ENCODE results near the gene TNFRSF1A.

TNFRSF1A gene

GRCh38 chr12:6374786-6375160, 32.9 kb upstream of the TNFRSF1A start:
- DNase-seq (ENCODE audit: low read depth in 2 of 3, low spot score in 1 of 3): no peak

GRCh38 chr12:6374028-6374785, 32.3 kb upstream of the TNFRSF1A start:
- no peak for DNase-seq (ENCODE audit: low read depth in 2 of 3, low spot score in 1 of 3)

DNA sequence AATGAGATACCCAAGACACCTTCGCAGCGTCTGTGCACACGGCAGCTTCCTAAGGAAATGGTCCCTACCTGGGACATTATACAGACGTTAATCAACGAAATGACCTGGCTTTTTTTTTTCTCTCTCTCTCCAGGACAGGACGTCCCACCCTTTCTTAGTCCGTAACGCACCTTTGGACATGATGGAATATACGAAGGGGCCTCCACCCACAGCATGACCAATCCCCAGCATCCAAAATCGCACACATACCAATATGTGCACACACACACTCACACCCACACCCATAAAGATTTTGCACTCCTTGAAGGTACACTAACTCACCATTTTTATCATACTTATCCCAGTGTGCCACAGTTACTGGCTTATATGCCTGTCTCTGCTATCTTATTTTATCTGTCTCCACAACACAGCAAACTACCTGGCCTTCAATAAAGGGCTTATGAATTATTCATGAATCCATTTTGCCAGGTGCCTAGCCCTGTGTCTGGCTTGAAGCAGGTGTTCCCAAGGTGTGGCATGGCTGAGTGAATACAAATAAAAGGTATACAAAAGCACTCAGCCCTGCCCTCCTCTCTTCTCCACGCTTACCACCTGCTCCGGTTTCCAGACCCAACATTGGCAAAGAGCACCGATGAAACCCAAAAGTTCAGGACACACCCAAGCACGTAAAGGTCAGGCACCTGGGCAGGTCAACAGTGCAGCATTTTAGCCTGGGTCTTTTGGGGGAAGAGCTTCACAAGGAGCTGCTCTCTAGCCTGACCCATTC, 31.3 kb upstream of the TNFRSF1A start:
- no peak for DNase-seq (ENCODE audit: low read depth in 2 of 3, low spot score in 1 of 3)

DNA sequence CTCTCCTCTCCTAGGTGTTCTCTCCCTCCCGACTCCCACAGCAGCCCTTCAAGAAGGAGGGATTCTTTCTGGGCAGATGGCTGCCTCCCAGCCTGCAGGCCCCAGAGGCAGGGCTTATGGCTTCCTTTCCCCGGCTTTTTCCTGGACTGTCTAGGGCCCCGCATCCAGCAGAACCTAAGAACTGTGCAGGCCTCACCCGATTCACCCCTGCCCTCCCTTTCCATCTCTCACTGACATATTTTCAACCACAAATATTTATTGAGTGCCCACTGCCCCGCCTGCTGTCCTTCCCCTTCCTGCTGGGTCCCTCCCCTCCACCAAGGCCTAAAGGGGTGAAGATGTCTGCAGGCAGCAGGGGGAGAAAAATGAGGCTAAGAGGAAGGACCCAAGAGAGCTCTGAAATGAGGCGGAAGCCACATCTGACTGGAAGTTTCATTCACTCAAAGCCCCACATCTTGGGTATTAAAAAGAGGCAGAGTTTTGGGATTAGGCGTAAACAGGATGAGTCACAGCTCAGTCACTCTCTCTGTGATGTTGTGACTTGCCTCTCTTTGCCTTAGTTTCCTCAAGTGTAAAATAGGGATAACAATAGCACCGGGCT, 30.6 kb upstream of the TNFRSF1A start:
- no peak for DNase-seq (ENCODE audit: low read depth in 2 of 3, low spot score in 1 of 3)

DNA sequence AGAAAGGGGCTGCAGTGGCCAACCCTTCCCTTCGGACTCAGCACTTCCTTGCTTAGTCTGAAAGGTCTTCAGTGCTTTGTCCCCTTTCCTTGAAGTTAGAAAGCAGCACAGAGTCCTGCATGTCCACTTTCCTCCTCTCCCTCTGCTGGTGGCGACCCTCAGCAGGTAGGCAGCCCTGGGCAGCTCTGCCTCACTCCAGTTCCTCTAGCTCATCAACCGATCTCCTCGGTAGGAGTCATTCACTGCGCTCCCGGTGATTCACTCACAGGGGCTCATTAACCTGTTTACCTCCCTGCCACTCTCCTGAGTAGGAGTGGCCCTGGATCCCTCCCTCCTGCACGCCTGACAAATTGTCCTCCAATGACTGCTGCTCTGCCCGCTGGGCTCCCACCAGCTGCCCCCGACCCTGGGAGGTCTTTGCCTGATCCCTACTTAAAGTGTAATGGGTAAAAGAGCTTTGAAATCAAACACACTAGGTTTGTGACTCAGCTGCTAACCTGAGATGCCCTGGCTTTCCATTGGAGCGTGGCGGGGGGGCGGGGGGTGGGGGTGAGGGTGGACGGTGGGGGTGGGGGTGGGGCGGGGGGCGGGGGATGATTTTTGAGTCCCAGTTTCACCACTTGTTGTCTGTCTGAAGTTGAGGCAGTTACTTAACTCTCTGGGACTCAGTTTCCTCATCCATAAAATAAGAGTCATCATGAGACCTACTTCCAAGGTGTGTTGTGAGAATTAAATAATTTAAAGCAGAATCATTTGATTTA, 29.3 kb upstream of the TNFRSF1A start:
- DNase-seq (ENCODE audit: low read depth in 2 of 3, low spot score in 1 of 3): no peak

GRCh38 chr12:6370576-6370935, 28.7 kb upstream of the TNFRSF1A start:
- no peak for DNase-seq (ENCODE audit: low read depth in 2 of 3, low spot score in 1 of 3)

GRCh38 chr12:6369916-6370575, 28.2 kb upstream of the TNFRSF1A start:
- DNase-seq (ENCODE audit: low read depth in 2 of 3, low spot score in 1 of 3): no peak

DNA sequence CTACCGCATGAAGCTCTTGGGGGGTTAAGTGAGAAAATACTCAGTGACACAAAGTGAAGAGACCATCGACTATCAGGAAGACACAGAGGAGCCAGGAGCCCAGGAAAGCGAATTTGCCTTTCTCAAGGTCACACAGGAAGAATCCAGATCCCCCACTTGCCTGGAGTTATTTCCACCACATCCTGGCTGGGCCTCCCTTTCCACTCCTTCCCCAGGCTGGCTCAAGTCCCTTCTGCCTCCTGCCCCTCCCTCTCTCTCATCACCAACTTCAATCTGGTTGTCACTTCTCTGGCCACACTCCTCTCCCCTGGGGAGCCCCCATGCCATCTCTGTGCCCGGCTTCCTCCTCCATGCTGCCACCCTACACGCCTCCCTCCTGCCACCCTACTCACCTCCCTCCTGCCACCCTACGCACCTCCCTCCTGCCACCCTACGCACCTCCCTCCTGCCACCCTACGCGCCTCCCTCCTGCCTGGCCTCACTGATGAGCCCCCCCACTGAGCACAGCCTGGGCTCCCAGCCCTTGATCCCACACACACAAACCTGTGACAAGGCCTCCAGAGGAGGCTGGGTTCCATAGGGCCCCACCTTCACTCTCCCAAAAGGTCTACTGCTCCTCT, 27.1 kb upstream of the TNFRSF1A start:
- no peak for DNase-seq (ENCODE audit: low read depth in 2 of 3, low spot score in 1 of 3)

- DNase-seq (ENCODE audit: low read depth in 2 of 3, low spot score in 1 of 3): no peak
Measured at GRCh38 chr12:6367969-6368892, 26.4 kb upstream of the TNFRSF1A start.

DNA sequence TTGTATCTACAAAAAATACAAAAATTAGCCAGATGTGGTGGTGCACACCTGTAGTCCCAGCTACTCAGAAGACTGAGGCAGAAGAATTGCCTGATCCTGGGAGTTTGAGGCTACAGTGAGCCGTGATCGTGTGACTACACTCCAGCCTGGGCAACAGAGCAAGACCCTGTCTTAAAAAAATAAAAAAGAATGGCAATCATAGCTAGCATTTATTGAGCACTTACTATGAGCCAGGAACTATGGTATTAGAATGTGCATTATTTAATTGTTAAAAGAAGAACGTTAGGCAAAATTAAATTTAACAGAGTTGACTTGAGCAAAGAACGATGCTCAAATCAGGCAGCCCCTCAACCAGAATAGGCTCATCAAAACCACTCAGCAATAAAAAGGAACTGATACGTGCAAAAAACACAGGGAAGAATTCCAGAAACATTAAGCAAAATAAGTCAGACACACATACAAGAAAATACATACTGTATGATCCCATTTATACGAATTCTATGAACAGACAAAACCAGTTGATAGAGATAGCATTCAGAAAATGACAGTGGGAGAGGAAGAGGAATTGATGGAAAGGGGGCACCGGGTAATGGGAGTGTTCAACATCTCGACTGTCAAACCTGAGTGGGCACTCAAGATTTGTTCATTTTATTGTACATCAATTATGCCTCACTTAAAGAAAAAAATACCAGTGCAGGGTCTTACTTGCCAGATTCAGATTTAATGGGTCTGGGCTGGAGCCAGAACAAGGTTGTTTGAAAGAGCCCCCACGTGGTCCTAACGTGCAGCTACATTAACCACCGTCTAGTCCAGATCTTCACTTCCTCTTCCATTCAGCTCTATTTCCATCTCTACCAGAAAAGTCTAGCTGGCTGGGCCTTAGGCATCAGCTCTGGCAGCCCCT, 25.4 kb upstream of the TNFRSF1A start:
- no peak for DNase-seq (ENCODE audit: low read depth in 2 of 3, low spot score in 1 of 3)

DNA sequence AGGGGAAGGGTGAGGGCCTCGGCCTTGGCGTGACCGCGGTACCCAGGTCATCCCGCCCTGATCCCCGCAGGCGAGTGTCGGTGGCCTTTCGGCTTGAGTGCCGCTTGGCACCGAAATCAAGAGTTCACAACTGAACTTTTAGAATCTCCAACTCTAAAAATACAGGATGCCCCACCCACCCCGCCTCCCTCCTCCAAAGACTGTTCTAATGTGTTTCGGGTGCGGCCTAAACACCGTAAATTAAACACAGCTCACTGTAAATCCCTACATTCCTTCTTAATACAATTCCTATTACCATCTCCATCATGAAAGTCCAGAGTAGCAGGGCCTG, 22.1 kb upstream of the TNFRSF1A start:
- DNase-seq (ENCODE audit: low read depth in 2 of 3, low spot score in 1 of 3): no peak

GRCh38 chr12:6363330-6364043, 21.6 kb upstream of the TNFRSF1A start:
- DNase-seq (ENCODE audit: low read depth in 2 of 3, low spot score in 1 of 3): peak; percentile 44 to 78 (median 53)

GRCh38 chr12:6363010-6363329, 21.1 kb upstream of the TNFRSF1A start:
- DNase-seq (ENCODE audit: low read depth in 2 of 3, low spot score in 1 of 3): no peak

- no peak for DNase-seq (ENCODE audit: low read depth in 2 of 3, low spot score in 1 of 3)
Measured at GRCh38 chr12:6362403-6362802, 20.5 kb upstream of the TNFRSF1A start.

GRCh38 chr12:6361834-6362233, 20.0 kb upstream of the TNFRSF1A start:
- DNase-seq (ENCODE audit: low read depth in 2 of 3, low spot score in 1 of 3): no peak

DNA sequence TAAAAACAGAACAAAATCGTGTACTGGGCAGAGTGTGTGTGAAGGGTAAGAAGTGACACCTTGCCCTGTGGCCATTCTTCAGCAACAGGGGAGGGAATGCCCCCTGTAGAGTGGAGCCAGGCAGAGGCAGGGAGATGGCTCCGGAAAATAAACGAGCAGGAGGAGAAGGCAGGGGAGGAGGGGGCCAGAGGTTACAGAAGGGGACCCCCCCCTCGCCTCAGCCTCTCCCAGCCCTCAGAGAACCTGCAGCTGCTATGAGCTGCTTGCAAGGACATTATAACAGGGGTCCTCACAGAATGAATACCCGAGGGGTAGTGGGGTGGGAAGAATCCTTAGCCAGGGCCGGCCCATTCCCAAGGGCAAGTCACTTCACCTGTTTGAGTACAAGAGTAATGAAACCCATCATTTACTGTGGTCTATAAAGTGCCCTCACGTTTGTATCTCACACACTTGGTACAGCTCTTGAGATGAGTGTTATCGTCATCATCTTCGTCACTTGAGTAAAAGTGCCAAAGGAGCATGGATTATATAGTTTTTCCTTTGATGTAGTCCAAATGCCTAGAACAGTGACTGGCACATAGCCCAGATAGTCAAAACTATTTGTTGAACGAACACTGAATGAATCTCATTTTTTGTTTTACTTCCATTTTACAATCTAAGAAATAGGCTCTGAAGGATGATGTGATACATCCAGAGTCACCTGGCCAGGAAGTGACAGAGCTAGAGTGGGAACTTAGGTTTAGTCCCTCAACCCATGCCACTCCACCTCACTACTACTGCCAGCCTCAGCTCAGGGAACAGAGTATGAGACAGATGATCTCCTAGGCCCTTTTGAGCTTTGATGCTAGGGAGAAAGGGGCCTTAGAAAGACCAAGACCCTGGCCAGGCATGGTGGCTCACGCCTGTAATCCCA, 19.0 kb upstream of the TNFRSF1A start:
- no peak for DNase-seq (ENCODE audit: low read depth in 2 of 3, low spot score in 1 of 3)

DNA sequence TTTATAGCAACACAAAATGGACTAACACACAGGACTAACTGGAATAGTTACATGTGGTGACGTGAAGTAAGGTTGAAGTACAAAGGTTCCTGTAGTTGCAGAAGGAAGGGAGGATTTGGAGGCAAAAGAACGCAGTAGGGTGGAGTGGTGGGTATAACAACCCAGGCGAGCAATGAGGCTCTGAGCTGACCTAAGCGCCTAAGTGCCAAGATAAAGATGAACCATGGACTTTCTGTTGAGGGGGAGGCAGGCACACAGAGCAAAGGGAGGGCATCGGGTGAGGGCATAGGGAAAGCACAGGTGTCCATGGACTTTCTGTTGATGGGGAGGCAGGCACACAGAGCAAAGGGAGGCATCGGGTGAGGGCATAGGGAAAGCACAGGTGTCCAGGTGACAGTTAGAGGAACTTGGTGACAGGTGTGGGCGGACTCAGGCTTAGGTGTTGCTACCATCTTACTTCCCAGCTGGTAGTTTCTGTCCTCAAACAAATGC, 18.2 kb upstream of the TNFRSF1A start:
- DNase-seq (ENCODE audit: low read depth in 2 of 3, low spot score in 1 of 3): no peak

Data from stimulated activated CD4-positive, alpha-beta T cell treated with anti-CD3 and anti-CD28 coated beads, Interleukin-12 subunit alpha, Interleukin-12 subunit beta, amount 100 ng/mL, for 48 hours (primary cell).